Measurements from ENCODE around the gene MARK3.

The MARK3 gene

GRCh38 chr14:103528146-103528586 is 143.0 kb downstream of the MARK3 start:
- DNase-seq, result no peak

- DNase-seq, result peak; percentile 82
Measured at GRCh38 chr14:103528587-103529382, 143.6 kb downstream of the MARK3 start, which contains the start of gene TRMT61A. TRMT61A (plus strand) TSS chr14:103529196; CDS start chr14:103529979, 783 bp downstream.

- DNase-seq, result no peak
Measured at GRCh38 chr14:103529383-103530365, 144.5 kb downstream of the MARK3 start.

- DNase-seq, result no peak
Measured at GRCh38 chr14:103530390-103530789, 145.2 kb downstream of the MARK3 start.

- no peak for DNase-seq
Measured at GRCh38 chr14:103530831-103531230, 145.6 kb downstream of the MARK3 start.

- no peak for DNase-seq
Measured at GRCh38 chr14:103531421-103532215, 146.4 kb downstream of the MARK3 start.

GRCh38 chr14:103532216-103533136 is 147.3 kb downstream of the MARK3 start:
- no peak for DNase-seq

GRCh38 chr14:103533137-103533998 is 148.2 kb downstream of the MARK3 start:
- no peak for DNase-seq

GRCh38 chr14:103533999-103534575 is 148.9 kb downstream of the MARK3 start:
- DNase-seq, result no peak

GRCh38 chr14:103534576-103535061 is 149.4 kb downstream of the MARK3 start:
- DNase-seq, result no peak

- DNase-seq, result no peak
Measured at GRCh38 chr14:103535081-103535890, 150.1 kb downstream of the MARK3 start.

GRCh38 chr14:103535891-103536565 is 150.8 kb downstream of the MARK3 start:
- DNase-seq, result no peak

- no peak for DNase-seq
Measured at GRCh38 chr14:103536693-103537092, 151.5 kb downstream of the MARK3 start.

GRCh38 chr14:103537175-103537990 is 152.2 kb downstream of the MARK3 start:
- DNase-seq, result no peak

- no peak for DNase-seq
Measured at GRCh38 chr14:103538291-103539055, 153.3 kb downstream of the MARK3 start.

GRCh38 chr14:103539056-103539825 is 154.0 kb downstream of the MARK3 start:
- no peak for DNase-seq
